Fibroblast of lung (primary cell): Measurements from ENCODE around the gene PFDN1. TPM values are rescaled to one million over a fixed set of nuclear protein-coding genes. Genes with fewer than 3 reads are reported as not detected.

Experiments used
- DNase-seq, 2 donors: peaks; one replicate each; pipeline versions ENCODE4 v3.0.0 to v3.0.0-alpha.2; 2010; ENCODE audit warnings: low read depth in 2 of 2
- H2AFZ ChIP-seq: 2 replicates; pipeline ENCODE4 v1.5.1; 2012; ENCODE audit warnings: low read length, control low read depth, inconsistent platforms
- H3K27ac ChIP-seq: 2 replicates; pipeline ENCODE4 v1.5.1; 2011; ENCODE audit warnings: low read length, control low read depth; ENCODE audit not compliant: insufficient read depth
- H3K27me3 ChIP-seq: 2 replicates; pipeline ENCODE4 v1.5.1; 2011; ENCODE audit warnings: mild to moderate bottlenecking, low read length; ENCODE audit not compliant: control insufficient read depth, insufficient read depth
- H3K36me3 ChIP-seq: 2 replicates; pipeline ENCODE4 v1.5.1; 2011; ENCODE audit warnings: low read length; ENCODE audit not compliant: control insufficient read depth, insufficient read depth
- H3K4me1 ChIP-seq: 2 replicates; pipeline ENCODE4 v1.5.1; 2011; ENCODE audit warnings: low read length; ENCODE audit not compliant: control insufficient read depth, insufficient read depth; ENCODE audit errors: extremely low read depth
- H3K4me2 ChIP-seq: 2 replicates; pipeline ENCODE4 v1.5.1; 2011; ENCODE audit warnings: low read length, control low read depth; ENCODE audit not compliant: insufficient read depth; ENCODE audit errors: extremely low read depth
- H3K4me3 ChIP-seq, 4 experiments: fragments of 200-600 bp in 1 of 4; sonication (generic) in 1 of 4; replicated peaks in 1 of 4; 2 replicates each; pipeline ENCODE4 v1.5.1; 2011 to 2016; ENCODE audit warnings: low read length in 4 of 4, low read depth in 3 of 4, mild to moderate bottlenecking in 3 of 4, control low read depth in 2 of 4, inconsistent platforms in 1 of 4, mixed read lengths in 1 of 4; ENCODE audit not compliant: insufficient read depth in 1 of 4; ENCODE audit errors: control extremely low read depth in 1 of 4
- H3K79me2 ChIP-seq: 2 replicates; pipeline ENCODE4 v1.5.1; 2012; ENCODE audit warnings: mild to moderate bottlenecking, low read length, inconsistent platforms; ENCODE audit not compliant: control insufficient read depth, insufficient read depth
- H3K9ac ChIP-seq: 2 replicates; pipeline ENCODE4 v1.5.1; 2011; ENCODE audit warnings: mild to moderate bottlenecking, low read length, control low read depth; ENCODE audit not compliant: insufficient read depth
- H3K9me3 ChIP-seq: 2 replicates; pipeline ENCODE4 v1.5.1; 2012; ENCODE audit warnings: low read depth, low read length; ENCODE audit not compliant: control insufficient read depth, insufficient read depth
- H4K20me1 ChIP-seq: 2 replicates; pipeline ENCODE4 v1.5.1; 2011; ENCODE audit warnings: low read length; ENCODE audit not compliant: control insufficient read depth, insufficient read depth; ENCODE audit errors: extremely low read depth
- EZH2 ChIP-seq: IDR thresholded peaks from 2 replicates; pipeline ENCODE4 v1.5.1; 2012; ENCODE audit warnings: low read length, control low read depth, mild to moderate bottlenecking; ENCODE audit errors: missing control alignments
- polyA plus RNA-seq, 2 donors: library from polyadenylated mRNA; depleted of rRNA in 1 of 2; stranded (reverse) in 1 of 2; unstranded in 1 of 2; fragments of >200 nt; gene quantifications; 2 replicates each; pipeline ENCODE4 v1.2.1, GENCODE V29; 2011 to 2012; ENCODE audit warnings: missing spikeins in 1 of 2
- total RNA-seq: library from RNA; depleted of rRNA; stranded (reverse); fragments of >200 nt; gene quantifications from 2 replicates; pipeline ENCODE4 v1.2.1, GENCODE V29; 2014
- TF ChIP-seq, protein P1 (sequence below), 2 donors: IDR thresholded peaks in 1 of 2; conservative IDR thresholded peaks in 1 of 2; 1 replicate in 1 of 2; 2 replicates in 1 of 2; pipeline ENCODE4 v1.5.1; 2011 to 2012; ENCODE audit warnings: low read length in 2 of 2, control low read depth in 1 of 2, inconsistent platforms in 1 of 2, low read depth in 1 of 2, mild to moderate bottlenecking in 1 of 2

The PFDN1 gene
- total and polyA plus RNA-seq, 2 donors (not counting 1 experiment from before 2014, with no cell fraction given), result 35.5 to 140 TPM

DNA sequence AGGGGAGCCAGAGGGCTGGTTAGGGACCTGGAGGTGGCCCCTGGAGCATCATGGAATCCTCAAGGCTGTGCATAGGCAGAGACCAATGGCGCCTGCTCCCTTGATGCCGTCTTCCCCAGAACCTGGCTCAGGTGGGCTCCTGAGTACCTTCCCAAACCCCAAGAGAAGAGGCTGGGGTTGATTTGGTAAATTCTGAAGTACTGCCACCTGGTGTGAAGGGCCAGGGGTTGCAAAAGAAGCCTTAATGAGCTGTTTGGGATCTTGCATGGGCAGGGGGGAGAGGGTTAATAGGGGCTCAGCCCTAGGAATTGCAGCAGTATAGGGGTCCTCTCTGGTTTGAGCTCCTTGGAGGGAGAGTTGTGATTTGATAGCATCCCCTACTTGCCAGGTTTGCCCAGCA is 75.9 kb downstream of the PFDN1 start:
- TF ChIP-seq, protein P1, sequence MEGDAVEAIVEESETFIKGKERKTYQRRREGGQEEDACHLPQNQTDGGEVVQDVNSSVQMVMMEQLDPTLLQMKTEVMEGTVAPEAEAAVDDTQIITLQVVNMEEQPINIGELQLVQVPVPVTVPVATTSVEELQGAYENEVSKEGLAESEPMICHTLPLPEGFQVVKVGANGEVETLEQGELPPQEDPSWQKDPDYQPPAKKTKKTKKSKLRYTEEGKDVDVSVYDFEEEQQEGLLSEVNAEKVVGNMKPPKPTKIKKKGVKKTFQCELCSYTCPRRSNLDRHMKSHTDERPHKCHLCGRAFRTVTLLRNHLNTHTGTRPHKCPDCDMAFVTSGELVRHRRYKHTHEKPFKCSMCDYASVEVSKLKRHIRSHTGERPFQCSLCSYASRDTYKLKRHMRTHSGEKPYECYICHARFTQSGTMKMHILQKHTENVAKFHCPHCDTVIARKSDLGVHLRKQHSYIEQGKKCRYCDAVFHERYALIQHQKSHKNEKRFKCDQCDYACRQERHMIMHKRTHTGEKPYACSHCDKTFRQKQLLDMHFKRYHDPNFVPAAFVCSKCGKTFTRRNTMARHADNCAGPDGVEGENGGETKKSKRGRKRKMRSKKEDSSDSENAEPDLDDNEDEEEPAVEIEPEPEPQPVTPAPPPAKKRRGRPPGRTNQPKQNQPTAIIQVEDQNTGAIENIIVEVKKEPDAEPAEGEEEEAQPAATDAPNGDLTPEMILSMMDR (conservative IDR thresholded peaks at IDR 0.05 in 1 of 2, IDR thresholded peaks at IDR 0.05 in 1 of 2; ENCODE audit: low read depth in 1 of 2, low read length in 2 of 2), result no peak
- no peak for TF ChIP-seq EZH2
- Histone ChIP-seq H3K4me2 (no peak overlapping the region), H3K36me3 (no peaks in the 10 kb centered on the region), H3K27ac (no peak overlapping the region), H3K79me2 (no peaks in the 10 kb centered on the region), H3K4me3 (no peak overlapping the region), H3K27me3 (no peaks in the 10 kb centered on the region), H3K9ac (no peak overlapping the region), H3K9me3 (no peaks in the 10 kb centered on the region), H2AFZ (no peak overlapping the region), H4K20me1 (no peaks in the 10 kb centered on the region), H3K4me1 (peaks cover 11% of the 10 kb centered on the region)
- no peak for DNase-seq

DNA sequence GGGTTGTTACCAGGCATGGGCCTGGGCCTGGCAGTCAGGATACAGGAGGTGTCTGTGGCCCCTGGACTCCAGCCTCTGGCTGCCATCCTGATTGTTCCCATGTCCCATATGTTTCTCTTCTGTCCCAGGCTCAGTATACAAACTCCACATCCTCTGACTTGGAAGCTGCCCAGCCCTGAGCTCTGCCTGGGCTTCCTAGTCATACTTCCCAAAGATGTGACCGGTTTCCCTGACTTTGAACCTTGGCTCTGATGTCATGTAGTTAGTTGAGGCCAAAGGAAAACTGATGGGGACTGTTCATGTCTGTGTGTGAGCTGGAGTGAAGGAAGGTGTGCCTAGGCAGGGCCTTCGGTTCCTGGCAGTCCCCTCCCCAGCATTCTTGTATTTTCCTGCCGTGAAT is 77.5 kb downstream of the PFDN1 start:
- Histone ChIP-seq H3K79me2 (no peaks in the 10 kb centered on the region), H3K4me2 (no peak overlapping the region)

DNA sequence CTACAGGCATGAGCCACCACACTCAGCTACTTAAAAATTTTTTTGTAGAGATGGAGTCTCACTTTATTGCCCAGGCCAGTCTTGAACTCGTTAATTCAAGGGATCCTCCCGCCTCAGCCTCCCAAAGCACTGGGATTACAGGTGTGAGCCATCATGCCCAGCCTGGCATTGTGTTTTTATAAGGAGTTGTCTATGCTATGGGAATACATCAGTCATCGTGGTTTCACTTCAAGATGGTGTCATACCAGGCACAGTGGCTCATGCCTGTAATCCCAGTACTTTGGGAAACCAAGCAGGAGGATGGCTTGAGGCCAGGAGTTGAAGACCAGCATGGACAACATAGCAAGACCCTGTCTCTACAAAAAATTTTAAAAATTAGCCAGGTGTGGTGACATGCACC is 78.2 kb downstream of the PFDN1 start:
- Histone ChIP-seq H3K4me3 (no peak overlapping the region), H4K20me1 (no peaks in the 10 kb centered on the region), H3K27me3 (no peaks in the 10 kb centered on the region), H3K36me3 (no peaks in the 10 kb centered on the region), H3K4me2 (no peak overlapping the region), H3K4me1 (peaks cover 29% of the 10 kb centered on the region), H3K9ac (no peak overlapping the region), H2AFZ (no peak overlapping the region), H3K9me3 (no peaks in the 10 kb centered on the region), H3K27ac (no peak overlapping the region), H3K79me2 (no peaks in the 10 kb centered on the region)
- no peak for DNase-seq
- TF ChIP-seq, protein P1 (conservative IDR thresholded peaks at IDR 0.05 in 1 of 2, IDR thresholded peaks at IDR 0.05 in 1 of 2; ENCODE audit: low read depth in 1 of 2, low read length in 2 of 2), result no peak
- no peak for TF ChIP-seq EZH2

More for the DNA sequence above, 77.5 kb downstream of the PFDN1 start:
- no peak for DNase-seq
- no peaks in the 10 kb centered on the region for H3K9me3 ChIP-seq
- no peaks in the 10 kb centered on the region for H3K36me3 ChIP-seq
- peaks cover 25% of the 10 kb centered on the region for H3K4me1 ChIP-seq
- TF ChIP-seq, protein P1 (conservative IDR thresholded peaks at IDR 0.05 in 1 of 2, IDR thresholded peaks at IDR 0.05 in 1 of 2; ENCODE audit: low read depth in 1 of 2, low read length in 2 of 2), result no peak
- TF ChIP-seq EZH2, result no peak
- H3K9ac ChIP-seq, result no peak overlapping the region
- H3K4me3 ChIP-seq, result no peak overlapping the region
- H3K27me3 ChIP-seq, result no peaks in the 10 kb centered on the region
- no peak overlapping the region for H3K27ac ChIP-seq
- no peaks in the 10 kb centered on the region for H4K20me1 ChIP-seq
- no peak overlapping the region for H2AFZ ChIP-seq
